ENCODE data around the gene FLNC. TPM values are rescaled to one million over a fixed set of nuclear protein-coding genes. Genes with fewer than 3 reads are reported as not detected.

FLNC gene
- total RNA-seq, 4 donors from 2014 or later, result 21.3 to 234 (median 57.9) TPM

DNA sequence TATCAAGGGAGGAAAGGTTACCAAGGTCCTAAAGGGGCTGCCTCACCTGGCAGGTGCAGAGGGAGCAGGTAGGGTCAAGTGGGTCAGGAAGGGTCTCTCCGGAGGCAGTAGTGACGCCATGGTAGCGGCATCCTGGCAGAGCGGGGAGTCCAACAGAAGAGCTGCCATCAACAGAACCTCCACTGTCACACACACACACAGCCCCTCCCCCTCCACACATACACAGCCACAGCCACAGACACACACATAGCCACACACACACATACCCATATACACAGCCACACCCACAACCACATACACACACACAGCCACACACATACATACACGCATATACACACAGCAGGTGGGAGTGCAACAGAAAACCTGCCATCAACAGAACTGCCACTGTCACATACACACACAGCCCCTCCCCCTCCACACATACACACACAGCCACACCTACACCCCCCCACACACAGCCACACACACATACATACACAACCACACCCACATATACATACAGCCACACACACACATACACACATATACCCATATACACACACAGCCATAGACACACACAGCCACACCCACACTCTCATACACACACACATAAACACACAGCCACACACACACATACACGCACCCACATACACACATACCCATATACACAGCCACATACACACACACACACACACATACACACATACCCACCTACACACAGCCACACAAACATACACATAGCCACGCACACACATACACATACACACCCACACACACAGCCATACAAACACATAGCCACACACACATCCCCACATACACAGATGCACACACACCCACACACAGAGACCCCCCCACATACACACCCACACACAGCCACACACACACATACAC is 57.2 kb downstream of the FLNC start:
- WGBS, 2 donors (ENCODE audit: low coverage in 1 of 2), result 63 to 89% methylated on average over 2 to 7 of the region's 7 CpGs
- in situ Hi-C loops (cut with MboI; ENCODE audit: low pct_ligation_motif_present in 1 of 4, low pct_unique_long_range_greater_than_20kb in 1 of 4, low sequenced_read_pairs in 3 of 4), result loop anchor here in 1 of 4 donors (25.0 kb wide), 1 partner anchor 275 kb away; no protein-coding TSS in a partner anchor

DNA sequence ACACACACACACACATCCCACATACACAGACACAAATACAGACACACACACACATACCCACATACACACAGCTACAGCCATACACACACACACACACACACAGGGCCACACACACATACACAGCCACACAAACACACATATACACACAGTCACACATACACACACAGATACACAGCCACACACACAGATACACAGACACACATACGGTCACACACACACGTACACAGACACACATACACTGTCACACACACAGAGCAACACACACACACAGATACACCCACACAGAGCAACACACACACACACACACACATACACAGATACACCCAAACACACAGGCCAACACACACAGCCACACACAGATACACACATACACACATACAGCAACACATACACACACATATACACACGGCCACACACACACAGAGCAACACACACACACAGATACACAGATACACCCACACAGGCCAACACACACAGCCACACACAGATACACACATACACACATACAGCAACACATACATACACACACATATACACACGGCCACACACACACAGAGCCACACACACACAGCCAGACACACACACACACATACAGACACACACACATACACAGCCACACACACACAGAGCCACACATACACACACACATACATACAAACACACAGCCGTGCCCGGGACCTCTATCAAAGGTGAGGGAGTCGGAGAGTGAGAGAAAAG is 58.0 kb downstream of the FLNC start:
- DNase-seq, result no peak
- no peak overlapping the region for H3K27ac ChIP-seq
- H3K4me1 ChIP-seq, result peaks cover 5 to 19% (median 7%) of the 10 kb centered on the region in 4 donors
- no peak overlapping the region for H3K4me3 ChIP-seq
- H3K36me3 ChIP-seq, result no peaks in the 10 kb centered on the region
- in situ Hi-C loops (cut with MboI; ENCODE audit: low pct_ligation_motif_present in 1 of 4, low pct_unique_long_range_greater_than_20kb in 1 of 4, low sequenced_read_pairs in 3 of 4), result loop anchor here in 1 of 4 donors (25.0 kb wide), 1 partner anchor 276 kb away; no protein-coding TSS in a partner anchor
- TF ChIP-seq, protein P1, sequence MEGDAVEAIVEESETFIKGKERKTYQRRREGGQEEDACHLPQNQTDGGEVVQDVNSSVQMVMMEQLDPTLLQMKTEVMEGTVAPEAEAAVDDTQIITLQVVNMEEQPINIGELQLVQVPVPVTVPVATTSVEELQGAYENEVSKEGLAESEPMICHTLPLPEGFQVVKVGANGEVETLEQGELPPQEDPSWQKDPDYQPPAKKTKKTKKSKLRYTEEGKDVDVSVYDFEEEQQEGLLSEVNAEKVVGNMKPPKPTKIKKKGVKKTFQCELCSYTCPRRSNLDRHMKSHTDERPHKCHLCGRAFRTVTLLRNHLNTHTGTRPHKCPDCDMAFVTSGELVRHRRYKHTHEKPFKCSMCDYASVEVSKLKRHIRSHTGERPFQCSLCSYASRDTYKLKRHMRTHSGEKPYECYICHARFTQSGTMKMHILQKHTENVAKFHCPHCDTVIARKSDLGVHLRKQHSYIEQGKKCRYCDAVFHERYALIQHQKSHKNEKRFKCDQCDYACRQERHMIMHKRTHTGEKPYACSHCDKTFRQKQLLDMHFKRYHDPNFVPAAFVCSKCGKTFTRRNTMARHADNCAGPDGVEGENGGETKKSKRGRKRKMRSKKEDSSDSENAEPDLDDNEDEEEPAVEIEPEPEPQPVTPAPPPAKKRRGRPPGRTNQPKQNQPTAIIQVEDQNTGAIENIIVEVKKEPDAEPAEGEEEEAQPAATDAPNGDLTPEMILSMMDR (IDR thresholded peaks at IDR 0.05), result no peak
- TF ChIP-seq EP300 (IDR thresholded peaks at IDR 0.05; ENCODE audit: low read depth) (no peak), POLR2AphosphoS5 (IDR thresholded peaks at IDR 0.05) (no peak), POLR2A (IDR thresholded peaks at IDR 0.05) (no peak)
- intact Hi-C loops (cut with DNase I; ENCODE audit: low total_unique reads), result loop anchor here (10.0 kb wide), 1 partner anchor 413 kb away; the partner anchor contains the start of gene METTL2B
- H3K27me3 ChIP-seq, result peaks cover 26% of the 10 kb centered on the region
- no peaks in the 10 kb centered on the region for H3K9me3 ChIP-seq
- WGBS, 2 donors (ENCODE audit: low coverage in 1 of 2), result 82 to 83% methylated on average over 2 to 7 of the region's 7 CpGs

More for the DNA sequence above, 57.2 kb downstream of the FLNC start:
- no peak overlapping the region for H3K27ac ChIP-seq
- no peaks in the 10 kb centered on the region for H3K36me3 ChIP-seq
- peaks cover 5 to 12% (median 7%) of the 10 kb centered on the region in 4 donors for H3K4me1 ChIP-seq
- intact Hi-C loops (cut with DNase I; ENCODE audit: low total_unique reads), result loop anchor here (10.0 kb wide), 1 partner anchor 413 kb away; the partner anchor contains the start of gene METTL2B
- H3K9me3 ChIP-seq, result no peaks in the 10 kb centered on the region
- DNase-seq, result no peak
- no peak overlapping the region for H3K4me3 ChIP-seq
- TF ChIP-seq POLR2A (IDR thresholded peaks at IDR 0.05) (no peak), EP300 (IDR thresholded peaks at IDR 0.05; ENCODE audit: low read depth) (no peak), POLR2AphosphoS5 (IDR thresholded peaks at IDR 0.05) (no peak)
- TF ChIP-seq, protein P1 (IDR thresholded peaks at IDR 0.05), result no peak
- H3K27me3 ChIP-seq, result peaks cover 26% of the 10 kb centered on the region

DNA sequence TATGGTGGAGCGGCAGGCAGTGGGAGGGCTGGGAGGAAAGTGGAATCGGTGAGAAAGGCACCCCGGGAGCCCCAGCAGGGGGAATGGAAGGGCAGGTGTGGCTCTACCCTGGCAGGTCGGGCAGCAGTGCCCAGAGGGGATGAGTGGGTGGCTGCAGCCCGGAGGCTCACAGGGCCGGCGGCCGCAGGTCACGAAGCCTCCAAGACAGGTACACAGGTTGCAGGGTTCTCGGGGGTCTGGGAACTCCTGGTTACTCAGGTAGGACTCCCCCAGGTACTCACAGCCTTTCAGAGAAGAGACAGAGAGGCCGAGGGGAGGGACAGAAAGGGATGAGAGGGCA is 58.5 kb downstream of the FLNC start:
- TF ChIP-seq EP300 (IDR thresholded peaks at IDR 0.05; ENCODE audit: low read depth) (no peak), POLR2A (IDR thresholded peaks at IDR 0.05) (no peak), POLR2AphosphoS5 (IDR thresholded peaks at IDR 0.05) (no peak)
- TF ChIP-seq, protein P1 (IDR thresholded peaks at IDR 0.05), result no peak
- peaks cover 5 to 19% (median 7%) of the 10 kb centered on the region in 4 donors for H3K4me1 ChIP-seq
- no peak overlapping the region for H3K4me3 ChIP-seq
- no peaks in the 10 kb centered on the region for H3K36me3 ChIP-seq
- 83% methylated on average over 11 of the region's 11 CpGs; no CpG with 5 or more reads in 1 of the 2 donors for WGBS, 2 donors (ENCODE audit: low coverage in 1 of 2)
- H3K27ac ChIP-seq, result no peak overlapping the region
- H3K27me3 ChIP-seq, result peaks cover 26% of the 10 kb centered on the region
- no peak for DNase-seq
- intact Hi-C loops (cut with DNase I; ENCODE audit: low total_unique reads) (loop anchor here (10.0 kb wide), 1 partner anchor 414 kb away; the partner anchor contains the start of gene METTL2B), in situ Hi-C loops (cut with MboI; ENCODE audit: low pct_ligation_motif_present in 1 of 4, low pct_unique_long_range_greater_than_20kb in 1 of 4, low sequenced_read_pairs in 3 of 4) (loop anchor here in 1 of 4 donors (25.0 kb wide), 1 partner anchor 276 kb away; no protein-coding TSS in a partner anchor)
- H3K9me3 ChIP-seq, result no peaks in the 10 kb centered on the region

DNA sequence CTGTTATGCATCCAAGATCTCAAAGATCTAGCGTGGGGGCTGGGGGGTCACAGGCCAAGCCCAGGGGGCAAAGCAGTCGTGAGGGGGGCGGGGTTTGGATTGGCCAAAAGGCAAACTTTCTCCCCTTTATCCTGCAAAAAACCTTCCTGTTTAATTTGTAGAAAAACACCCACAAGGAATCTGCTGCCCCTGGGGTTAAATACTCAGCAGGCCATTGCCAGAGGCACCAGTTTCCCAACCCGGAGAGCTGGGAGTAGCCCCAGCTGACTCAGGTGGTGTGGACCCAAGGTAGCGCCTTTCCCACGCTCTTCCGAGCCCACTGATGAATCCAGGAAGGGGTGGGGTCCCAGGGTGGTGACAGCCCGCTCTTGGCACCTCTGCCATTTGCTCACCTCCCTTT is 58.9 kb downstream of the FLNC start:
- Histone ChIP-seq H3K36me3 (no peaks in the 10 kb centered on the region), H3K27ac (no peak overlapping the region), H3K4me3 (no peak overlapping the region), H3K9me3 (no peaks in the 10 kb centered on the region), H3K4me1 (peaks cover 5 to 19% (median 7%) of the 10 kb centered on the region in 4 donors), H3K27me3 (peaks cover 26% of the 10 kb centered on the region)
- no peak for DNase-seq
- intact Hi-C loops (cut with DNase I; ENCODE audit: low total_unique reads), result loop anchor here (10.0 kb wide), 1 partner anchor 414 kb away; the partner anchor contains the start of gene METTL2B
- 58 to 61% methylated on average over 4 to 8 of the region's 8 CpGs for WGBS, 2 donors (ENCODE audit: low coverage in 1 of 2)
- in situ Hi-C loops (cut with MboI; ENCODE audit: low pct_ligation_motif_present in 1 of 4, low pct_unique_long_range_greater_than_20kb in 1 of 4, low sequenced_read_pairs in 3 of 4), result loop anchor here in 1 of 4 donors (25.0 kb wide), 1 partner anchor 277 kb away; no protein-coding TSS in a partner anchor
- TF ChIP-seq POLR2AphosphoS5 (IDR thresholded peaks at IDR 0.05), result no peak
- TF ChIP-seq, protein P1 (IDR thresholded peaks at IDR 0.05), result no peak
